ENCODE measurements around the gene TEX51. TPM values are rescaled to one million over a fixed set of nuclear protein-coding genes. Genes with fewer than 3 reads are reported as not detected.

Gene TEX51
- polyA plus RNA-seq, 1 of the 3 experiments (the other 2 are of a cell fraction), result not detected

DNA sequence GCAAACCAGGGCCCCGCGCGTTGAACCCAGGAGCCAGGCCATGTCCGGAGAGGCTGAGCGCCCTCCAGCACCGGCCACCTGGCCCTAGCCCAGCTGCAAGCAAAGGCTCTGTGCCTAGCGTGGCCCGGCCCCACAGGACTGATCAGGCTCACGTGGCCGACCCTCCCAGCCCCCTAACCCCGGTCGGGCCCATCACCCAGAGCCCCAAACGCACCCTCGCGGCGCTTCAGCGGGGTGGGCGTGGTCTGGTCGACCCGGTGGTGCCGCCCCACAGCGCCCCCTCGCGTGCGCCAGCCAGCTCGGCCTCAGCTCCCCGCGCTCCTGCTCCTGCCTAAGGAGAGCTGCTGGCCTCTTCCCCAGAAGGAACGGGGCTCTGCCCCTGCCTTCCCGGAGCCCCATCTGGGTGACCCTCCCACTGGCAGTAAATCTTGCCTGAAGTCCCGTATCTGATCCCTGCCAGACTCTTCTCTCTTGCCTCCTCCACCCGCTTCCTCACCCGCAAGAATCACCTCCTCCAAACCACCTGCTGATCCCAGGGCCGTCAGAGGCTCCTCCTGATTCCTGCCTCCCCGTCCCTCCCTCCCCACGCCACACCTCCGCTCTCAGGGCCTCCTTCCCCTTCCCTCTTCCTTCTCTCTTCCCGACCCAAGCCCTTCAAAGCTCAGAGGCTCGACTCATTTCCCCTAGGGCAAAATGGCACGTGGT, 12.3 kb upstream of the TEX51 start:
- H4K20me1 ChIP-seq (ENCODE audit: insufficient read depth), result no peaks in the 10 kb centered on the region
- H3F3A ChIP-seq (replicated peaks; ENCODE audit: insufficient read depth), result no peaks in the 10 kb centered on the region
- no peaks in the 10 kb centered on the region for H3K79me2 ChIP-seq (ENCODE audit: insufficient read depth)
- H3K9ac ChIP-seq, result no peak overlapping the region
- no peak overlapping the region for H3K27ac ChIP-seq (ENCODE audit: low read depth in 2 of 2, low read length in 1 of 2)
- no peak overlapping the region for H3K4me2 ChIP-seq
- TF ChIP-seq, protein P1, sequence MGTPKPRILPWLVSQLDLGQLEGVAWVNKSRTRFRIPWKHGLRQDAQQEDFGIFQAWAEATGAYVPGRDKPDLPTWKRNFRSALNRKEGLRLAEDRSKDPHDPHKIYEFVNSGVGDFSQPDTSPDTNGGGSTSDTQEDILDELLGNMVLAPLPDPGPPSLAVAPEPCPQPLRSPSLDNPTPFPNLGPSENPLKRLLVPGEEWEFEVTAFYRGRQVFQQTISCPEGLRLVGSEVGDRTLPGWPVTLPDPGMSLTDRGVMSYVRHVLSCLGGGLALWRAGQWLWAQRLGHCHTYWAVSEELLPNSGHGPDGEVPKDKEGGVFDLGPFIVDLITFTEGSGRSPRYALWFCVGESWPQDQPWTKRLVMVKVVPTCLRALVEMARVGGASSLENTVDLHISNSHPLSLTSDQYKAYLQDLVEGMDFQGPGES (IDR thresholded peaks at IDR 0.05; ENCODE audit: low read depth, low read length), result no peak
- TF ChIP-seq FOXM1 (IDR thresholded peaks at IDR 0.05; ENCODE audit: low read depth) (no peak), RAD21 (IDR thresholded peaks at IDR 0.05; ENCODE audit: low read length) (no peak), PBX3 (IDR thresholded peaks at IDR 0.05) (no peak)
- peaks cover 0 to 16% of the 10 kb centered on the region in 2 experiments; a peak in 1 of 4 replicates for H3K4me1 ChIP-seq (ENCODE audit: control insufficient read depth in 1 of 2, insufficient read depth in 2 of 2, low read depth in 1 of 2, low read length in 1 of 2)
- no peaks in the 10 kb centered on the region for H3K9me2 ChIP-seq
- no peaks in the 10 kb centered on the region for H3K27me3 ChIP-seq (ENCODE audit: insufficient read depth)
- no peak overlapping the region for H2AFZ ChIP-seq (ENCODE audit: low read depth)
- 52% methylated on average over 18 of the region's 40 CpGs for WGBS (ENCODE audit: low lambda C conversion rate)
- POLR2A ChIA-PET, result no interaction called here
- CTCF ChIA-PET, result interaction anchor here (1.0 to 1.4 kb wide), 2 partner anchors 15 to 54 kb away, joined by 3 read pairs; no protein-coding TSS in a partner anchor
- no peak for DNase-seq
- H3K4me3 ChIP-seq (ENCODE audit: low read depth in 2 of 2, low read length in 1 of 2), result no peak overlapping the region; a peak in 1 of 4 replicates
- H3K9me3 ChIP-seq, result no peaks in the 10 kb centered on the region
- no peaks in the 10 kb centered on the region for H3K36me3 ChIP-seq (replicated peaks in 1 of 2; ENCODE audit: control insufficient read depth in 1 of 2, insufficient read depth in 2 of 2, low read length in 1 of 2)

GRCh38 chr2:126886916-126887280, 11.8 kb upstream of the TEX51 start:
- CTCF ChIA-PET, result interaction anchor here (1.0 kb wide), 1 partner anchor 54 kb away, joined by 3 read pairs; no protein-coding TSS in a partner anchor
- Histone ChIP-seq H2AFZ (ENCODE audit: low read depth) (no peak overlapping the region), H3K4me3 (ENCODE audit: low read depth in 2 of 2, low read length in 1 of 2) (no peak overlapping the region), H4K20me1 (ENCODE audit: insufficient read depth) (no peaks in the 10 kb centered on the region), H3K27ac (ENCODE audit: low read depth in 2 of 2, low read length in 1 of 2) (no peak overlapping the region), H3F3A (replicated peaks; ENCODE audit: insufficient read depth) (no peaks in the 10 kb centered on the region), H3K4me2 (no peak overlapping the region), H3K9ac (no peak overlapping the region), H3K36me3 (replicated peaks in 1 of 2; ENCODE audit: control insufficient read depth in 1 of 2, insufficient read depth in 2 of 2, low read length in 1 of 2) (no peaks in the 10 kb centered on the region), H3K9me3 (no peaks in the 10 kb centered on the region), H3K9me2 (no peaks in the 10 kb centered on the region), H3K4me1 (ENCODE audit: control insufficient read depth in 1 of 2, insufficient read depth in 2 of 2, low read depth in 1 of 2, low read length in 1 of 2) (peaks cover 0 to 16% of the 10 kb centered on the region in 2 experiments; a peak in 1 of 4 replicates), H3K79me2 (ENCODE audit: insufficient read depth) (no peaks in the 10 kb centered on the region), H3K27me3 (ENCODE audit: insufficient read depth) (no peaks in the 10 kb centered on the region)
- POLR2A ChIA-PET, result no interaction called here
- no peak for DNase-seq
- TF ChIP-seq TCF12 (IDR thresholded peaks at IDR 0.05), result no peak
- no peak for TF ChIP-seq EP300 (IDR thresholded peaks at IDR 0.05; ENCODE audit: borderline replicate concordance in 1 of 2, low read depth in 1 of 2, low read length in 1 of 2)
- no peak for TF ChIP-seq RAD21 (IDR thresholded peaks at IDR 0.05; ENCODE audit: low read length)
- no peak for TF ChIP-seq REST (IDR thresholded peaks at IDR 0.05; ENCODE audit: low read depth, low read length)
- WGBS (ENCODE audit: low lambda C conversion rate), result 50% methylated on average over 13 of the region's 13 CpGs

All from SK-N-SH (cell line).